Measurements from ENCODE around the gene BTF3. TPM values are rescaled to one million over a fixed set of nuclear protein-coding genes. Genes with fewer than 3 reads are reported as not detected.

Gene BTF3
- total and polyA plus RNA-seq, 2 of the 13 experiments (the other 11 are each of a cell fraction or from before 2014, with no cell fraction given): 557 to 698 TPM

GRCh38 chr5:73491155-73491554 lies 7.1 kb upstream of the BTF3 start:
- no peak for TF ChIP-seq POGZ (CRISPR knock-in tag; IDR thresholded peaks at IDR 0.05)
- no peak for TF ChIP-seq ZNF83 (CRISPR knock-in tag; IDR thresholded peaks at IDR 0.05; ENCODE audit: borderline replicate concordance)
- TF ChIP-seq ZNF143 (CRISPR knock-in tag; IDR thresholded peaks at IDR 0.05): no peak
- no peak for TF ChIP-seq XBP1 (CRISPR knock-in tag; IDR thresholded peaks at IDR 0.05)
- no peak for TF ChIP-seq ZUFSP (CRISPR knock-in tag; IDR thresholded peaks at IDR 0.05; ENCODE audit: borderline replicate concordance)
- no peak for TF ChIP-seq ZNF329 (CRISPR knock-in tag; IDR thresholded peaks at IDR 0.05; ENCODE audit: low read depth)
- no peak for TF ChIP-seq MYPOP (CRISPR knock-in tag; IDR thresholded peaks at IDR 0.05)
- no peak for TF ChIP-seq JUNB (CRISPR knock-in tag; IDR thresholded peaks at IDR 0.05; ENCODE audit: borderline replicate concordance)
- TF ChIP-seq TBL1XR1 (IDR thresholded peaks at IDR 0.05; ENCODE audit: borderline replicate concordance, low read length, partially characterized antibody): no peak
- no peak for TF ChIP-seq GTF3A (CRISPR knock-in tag; conservative IDR thresholded peaks at IDR 0.05)
- TF ChIP-seq BCL3 (CRISPR knock-in tag; IDR thresholded peaks at IDR 0.05): no peak
- no peak for TF ChIP-seq MXD4 (CRISPR knock-in tag; IDR thresholded peaks at IDR 0.05)
- no peak for TF ChIP-seq BRF2 (CRISPR knock-in tag; IDR thresholded peaks at IDR 0.05)
- TF ChIP-seq PATZ1 (CRISPR knock-in tag; IDR thresholded peaks at IDR 0.05): no peak
- no peaks in the 10 kb centered on the region for H3K4me1 ChIP-seq (ENCODE audit: insufficient read depth, low read length)
- BruUV-seq (replicated peaks): no TSS peak
- in situ Hi-C loops (cut with HindIII; ENCODE audit: extremely low pct_ligation_motif_present, low pct_unique_long_range_greater_than_20kb): no loop called here
- H4K20me1 ChIP-seq (ENCODE audit: insufficient read depth, low read length): no peaks in the 10 kb centered on the region
- FAIRE-seq (peak; percentile 8), DNase-seq (ENCODE audit: low spot score) (no peak), ATAC-seq (no peak)
- intact Hi-C loops (cut with micrococcal nuclease; ENCODE audit: unreplicated experiment): no loop called here
- H2AFZ ChIP-seq (ENCODE audit: low read length): no peak overlapping the region
- H3K9ac ChIP-seq (ENCODE audit: insufficient read depth, low read depth, low read length): no peak overlapping the region
- ChIA-PET POLR2A (no interaction called here), CTCF (ENCODE audit: low intra/inter-chr PET ratio, low total read pairs) (no interaction called here)
- peaks cover 0 to 19% of the 10 kb centered on the region in 2 experiments for H3K27me3 ChIP-seq (ENCODE audit: control insufficient read depth in 1 of 2, insufficient read depth in 2 of 2, low read length in 2 of 2)
- no peaks in the 10 kb centered on the region for H3K79me2 ChIP-seq (ENCODE audit: insufficient read depth, low read length)
- no peak overlapping the region for H3K4me3 ChIP-seq (replicated peaks in 1 of 3; ENCODE audit: insufficient read depth in 1 of 3, low read depth in 2 of 3, low read length in 3 of 3)
- no peak overlapping the region for H3K4me2 ChIP-seq (ENCODE audit: low read depth, low read length)
- H3K36me3 ChIP-seq (replicated peaks in 1 of 2; ENCODE audit: control insufficient read depth in 1 of 2, insufficient read depth in 2 of 2, low read length in 2 of 2): no peaks in the 10 kb centered on the region
- no peak overlapping the region for H3K27ac ChIP-seq (ENCODE audit: extremely low read length, insufficient read depth, low read length)
- no peaks in the 10 kb centered on the region for H3K9me3 ChIP-seq (ENCODE audit: low read length)
- WGBS (ENCODE audit: low lambda C conversion rate): 47% methylated on average over 1 of the region's 1 CpG
